BLaER1 treated with 17β-estradiol and CSF1 and Interleukin-3, amounts not matched to agents 10 nM and 100 nM (cell line): ENCODE data around the gene MGME1.
"Not testable (repeated sequence)": the region's sequence is repeated elsewhere in the genome, so short reads cannot be mapped to it uniquely, and the experiment has no call there.

Experiments
- H3K27ac ChIP-seq, 11 experiments: shearing (Covaris generic); formaldehyde crosslinking; 2 replicates each; pipeline ENCODE4 v1.8.1; 2022
- H3K27me3 ChIP-seq, 11 experiments: shearing (Covaris generic); formaldehyde crosslinking; 2 replicates each; pipeline ENCODE4 v1.8.1; 2022
- H3K36me3 ChIP-seq, 11 experiments: shearing (Covaris generic); formaldehyde crosslinking; 2 replicates each; pipeline ENCODE4 v1.8.1; 2022
- H3K4me1 ChIP-seq, 10 experiments: shearing (Covaris generic); formaldehyde crosslinking; 2 replicates each; pipeline ENCODE4 v1.8.1; 2022
- H3K4me2 ChIP-seq, 11 experiments: shearing (Covaris generic); formaldehyde crosslinking; 2 replicates each; pipeline ENCODE4 v1.8.1; 2022
- H3K4me3 ChIP-seq, 10 experiments: shearing (Covaris generic); formaldehyde crosslinking; 2 replicates each; pipeline ENCODE4 v1.8.1; 2022
- H3K9ac ChIP-seq, 11 experiments: shearing (Covaris generic); formaldehyde crosslinking; 2 replicates each; pipeline ENCODE4 v1.8.1; 2022
- H3K9me3 ChIP-seq, 11 experiments: shearing (Covaris generic); formaldehyde crosslinking; replicated peaks in 1 of 11; 2 replicates each; pipeline ENCODE4 v1.8.1; 2022
- H4K20me1 ChIP-seq, 11 experiments: shearing (Covaris generic); formaldehyde crosslinking; 2 replicates each; pipeline ENCODE4 v1.8.1; 2022
- Cebpa-rat ChIP-seq, 11 experiments: shearing (Covaris generic); IDR thresholded peaks; 2 replicates each; pipeline ENCODE4 v1.8.1; 2022

MGME1 gene

GRCh38 chr20:18011482-18011881, 42.7 kb downstream of the MGME1 start:
- Histone ChIP-seq H3K4me1 (no peaks in the 10 kb centered on the region), H4K20me1 (no peaks in the 10 kb centered on the region), H3K36me3 (no peaks in the 10 kb centered on the region), H3K9me3 (no peaks in the 10 kb centered on the region), H3K27ac (no peak overlapping the region), H3K4me3 (no peak overlapping the region), H3K9ac (no peak overlapping the region), H3K4me2 (no peak overlapping the region), H3K27me3 (no peaks in the 10 kb centered on the region)
- no peak for TF ChIP-seq Cebpa-rat (IDR thresholded peaks at IDR 0.05)

- Histone ChIP-seq H3K4me3 (no peak overlapping the region), H4K20me1 (no peaks in the 10 kb centered on the region), H3K36me3 (no peaks in the 10 kb centered on the region), H3K9me3 (no peaks in the 10 kb centered on the region), H3K9ac (no peak overlapping the region), H3K4me1 (no peaks in the 10 kb centered on the region), H3K27me3 (no peaks in the 10 kb centered on the region), H3K4me2 (no peak overlapping the region), H3K27ac (no peak overlapping the region)
- TF ChIP-seq Cebpa-rat (IDR thresholded peaks at IDR 0.05) = no peak
Measured at GRCh38 chr20:18011951-18012645, 43.3 kb downstream of the MGME1 start.

- Histone ChIP-seq H3K9ac (no peak overlapping the region), H3K27me3 (no peaks in the 10 kb centered on the region), H3K4me1 (no peaks in the 10 kb centered on the region), H3K4me2 (no peak overlapping the region), H3K9me3 (no peaks in the 10 kb centered on the region), H4K20me1 (no peaks in the 10 kb centered on the region), H3K4me3 (no peak overlapping the region), H3K27ac (no peak overlapping the region), H3K36me3 (no peaks in the 10 kb centered on the region)
- no peak for TF ChIP-seq Cebpa-rat (IDR thresholded peaks at IDR 0.05)
Measured at GRCh38 chr20:18012901-18013300, 44.1 kb downstream of the MGME1 start.

GRCh38 chr20:18014411-18014810, 45.6 kb downstream of the MGME1 start:
- Histone ChIP-seq H3K4me3 (no peak overlapping the region), H3K4me1 (no peaks in the 10 kb centered on the region), H3K27ac (no peak overlapping the region), H3K27me3 (no peaks in the 10 kb centered on the region), H3K9me3 (no peaks in the 10 kb centered on the region), H4K20me1 (no peaks in the 10 kb centered on the region), H3K36me3 (no peaks in the 10 kb centered on the region), H3K9ac (no peak overlapping the region), H3K4me2 (no peak overlapping the region)
- TF ChIP-seq Cebpa-rat (IDR thresholded peaks at IDR 0.05) = no peak

- Histone ChIP-seq H3K9ac (no peak overlapping the region), H3K36me3 (no peaks in the 10 kb centered on the region), H3K4me2 (no peak overlapping the region), H3K9me3 (peaks cover 0 to 12% (median 0%) of the 10 kb centered on the region in 11 experiments; a peak in 5 of 22 replicates), H4K20me1 (no peaks in the 10 kb centered on the region), H3K4me3 (no peak overlapping the region), H3K27me3 (no peaks in the 10 kb centered on the region), H3K27ac (no peak overlapping the region), H3K4me1 (no peaks in the 10 kb centered on the region)
- TF ChIP-seq Cebpa-rat (IDR thresholded peaks at IDR 0.05) = no peak
Measured at GRCh38 chr20:18016772-18017171, 48.0 kb downstream of the MGME1 start.

GRCh38 chr20:18018100-18018499, 49.3 kb downstream of the MGME1 start:
- Histone ChIP-seq H4K20me1 (no peaks in the 10 kb centered on the region), H3K4me1 (no peaks in the 10 kb centered on the region), H3K4me3 (no peak overlapping the region), H3K27ac (no peak overlapping the region), H3K4me2 (no peak overlapping the region), H3K36me3 (no peaks in the 10 kb centered on the region), H3K27me3 (no peaks in the 10 kb centered on the region), H3K9me3 (peaks cover 0 to 24% (median 8%) of the 10 kb centered on the region in 11 experiments; a peak in 15 of 22 replicates), H3K9ac (no peak overlapping the region)
- no peak for TF ChIP-seq Cebpa-rat (IDR thresholded peaks at IDR 0.05)

- no peaks in the 10 kb centered on the region for H4K20me1 ChIP-seq
- H3K27me3 ChIP-seq = no peaks in the 10 kb centered on the region
- no peak overlapping the region for H3K27ac ChIP-seq
- no peaks in the 10 kb centered on the region for H3K4me1 ChIP-seq
- no peaks in the 10 kb centered on the region for H3K36me3 ChIP-seq
- no peak overlapping the region for H3K4me2 ChIP-seq
- H3K9me3 ChIP-seq = peaks cover 0 to 28% (median 8%) of the 10 kb centered on the region in 11 experiments; a peak in 15 of 22 replicates
- no peak overlapping the region for H3K4me3 ChIP-seq
- TF ChIP-seq Cebpa-rat (IDR thresholded peaks at IDR 0.05) = no peak
- no peak overlapping the region for H3K9ac ChIP-seq
Measured at GRCh38 chr20:18019068-18019467, 50.2 kb downstream of the MGME1 start.

GRCh38 chr20:18020931-18021330, 52.1 kb downstream of the MGME1 start:
- Histone ChIP-seq H3K9ac (no peak overlapping the region), H3K9me3 (peaks cover 0 to 28% (median 8%) of the 10 kb centered on the region in 11 experiments; a peak in 15 of 22 replicates), H3K36me3 (no peaks in the 10 kb centered on the region), H3K27ac (no peak overlapping the region), H3K4me1 (no peaks in the 10 kb centered on the region), H3K27me3 (no peaks in the 10 kb centered on the region), H3K4me3 (no peak overlapping the region), H3K4me2 (no peak overlapping the region), H4K20me1 (no peaks in the 10 kb centered on the region)
- no peak for TF ChIP-seq Cebpa-rat (IDR thresholded peaks at IDR 0.05)

- Histone ChIP-seq H3K27ac (no peak overlapping the region), H3K4me2 (no peak overlapping the region), H3K36me3 (no peaks in the 10 kb centered on the region), H3K4me1 (peaks cover 0 to 15% (median 13%) of the 10 kb centered on the region in 10 experiments; a peak in 15 of 20 replicates), H3K9me3 (peaks cover 0 to 28% (median 8%) of the 10 kb centered on the region in 11 experiments; a peak in 15 of 22 replicates), H3K9ac (no peak overlapping the region), H4K20me1 (no peaks in the 10 kb centered on the region), H3K27me3 (no peaks in the 10 kb centered on the region), H3K4me3 (no peak overlapping the region)
- TF ChIP-seq Cebpa-rat (IDR thresholded peaks at IDR 0.05) = no peak
Measured at GRCh38 chr20:18024606-18025127, 55.8 kb downstream of the MGME1 start.

- Histone ChIP-seq H3K9me3 (peaks cover 0 to 14% (median 8%) of the 10 kb centered on the region in 11 experiments; a peak in 15 of 22 replicates), H3K4me1 (peaks cover 0 to 28% (median 25%) of the 10 kb centered on the region in 10 experiments; a peak in 15 of 20 replicates)
- H3K9ac ChIP-seq, H3K4me2 ChIP-seq, H3K27me3 ChIP-seq, H3K4me3 ChIP-seq, H3K27ac ChIP-seq, H3K36me3 ChIP-seq, H4K20me1 ChIP-seq: not testable (repeated sequence)
Measured at GRCh38 chr20:18027011-18027410, 58.2 kb downstream of the MGME1 start.
